Loucy (cell line): ENCODE results near the gene KLF16.
A peak's percentile ranks its signal among the peaks of the same experiment; 100 is the strongest.

Source experiments
- EZH2phosphoT487 ChIP-seq: fragments of 200-600 bp; IDR thresholded peaks from 2 replicates; pipeline ENCODE4 v1.6.1; 2018; ENCODE audit warnings: antibody characterized with exemption, mild to moderate bottlenecking, moderate library complexity, borderline replicate concordance
- TF ChIP-seq, protein P1 (sequence below): fragments of 200-600 bp; sonication (generic); conservative IDR thresholded peaks from 2 replicates; pipeline ENCODE4 v1.5.1; 2014; ENCODE audit warnings: mild to moderate bottlenecking, antibody characterized with exemption, low read length

DNA sequence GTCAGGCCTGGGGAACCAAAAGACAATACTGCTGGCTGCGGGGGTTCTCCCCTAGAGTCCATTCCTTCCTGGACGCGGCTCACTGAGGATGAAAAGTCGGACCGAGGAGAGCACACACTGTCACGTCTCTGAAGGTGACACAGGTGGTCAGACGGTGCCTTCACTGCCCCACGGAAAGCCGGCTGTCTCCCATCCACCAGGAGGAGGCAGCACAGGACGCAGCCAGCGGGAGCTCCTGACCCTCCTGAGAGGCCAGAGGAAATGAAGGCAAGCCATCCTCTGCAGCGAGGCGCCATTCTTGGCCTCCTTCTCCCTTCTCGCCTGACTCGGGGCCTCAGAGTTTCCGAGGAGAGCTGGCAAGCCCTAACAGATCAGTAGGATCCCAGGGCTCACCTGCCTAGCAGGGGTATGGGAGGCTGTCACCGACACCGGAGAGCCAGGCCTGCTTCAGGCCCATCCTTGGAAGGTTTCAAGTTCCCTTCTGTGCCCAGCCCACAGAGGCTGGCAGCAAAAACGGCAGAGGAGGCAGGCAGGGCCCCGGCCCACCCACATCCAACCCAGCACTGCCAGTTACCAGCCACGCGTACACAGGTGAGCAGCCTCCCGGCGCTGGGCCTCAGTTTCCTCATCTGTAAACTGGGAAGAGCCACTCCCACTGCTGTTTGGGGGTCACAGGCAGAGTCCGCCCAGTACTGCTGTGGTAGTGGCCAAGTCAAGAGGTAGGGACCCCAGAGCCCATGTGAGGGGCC is 19.6 kb downstream of the KLF16 start:
- TF ChIP-seq, protein P1, sequence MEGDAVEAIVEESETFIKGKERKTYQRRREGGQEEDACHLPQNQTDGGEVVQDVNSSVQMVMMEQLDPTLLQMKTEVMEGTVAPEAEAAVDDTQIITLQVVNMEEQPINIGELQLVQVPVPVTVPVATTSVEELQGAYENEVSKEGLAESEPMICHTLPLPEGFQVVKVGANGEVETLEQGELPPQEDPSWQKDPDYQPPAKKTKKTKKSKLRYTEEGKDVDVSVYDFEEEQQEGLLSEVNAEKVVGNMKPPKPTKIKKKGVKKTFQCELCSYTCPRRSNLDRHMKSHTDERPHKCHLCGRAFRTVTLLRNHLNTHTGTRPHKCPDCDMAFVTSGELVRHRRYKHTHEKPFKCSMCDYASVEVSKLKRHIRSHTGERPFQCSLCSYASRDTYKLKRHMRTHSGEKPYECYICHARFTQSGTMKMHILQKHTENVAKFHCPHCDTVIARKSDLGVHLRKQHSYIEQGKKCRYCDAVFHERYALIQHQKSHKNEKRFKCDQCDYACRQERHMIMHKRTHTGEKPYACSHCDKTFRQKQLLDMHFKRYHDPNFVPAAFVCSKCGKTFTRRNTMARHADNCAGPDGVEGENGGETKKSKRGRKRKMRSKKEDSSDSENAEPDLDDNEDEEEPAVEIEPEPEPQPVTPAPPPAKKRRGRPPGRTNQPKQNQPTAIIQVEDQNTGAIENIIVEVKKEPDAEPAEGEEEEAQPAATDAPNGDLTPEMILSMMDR: 0 out of 2 replicates have a peak, but pooled peaks have one; percentile 12
- TF ChIP-seq EZH2phosphoT487: no peak
